ENCODE data around the gene STARD3. TPM values are rescaled to one million over a fixed set of nuclear protein-coding genes. Genes with fewer than 3 reads are reported as not detected.

The STARD3 gene
- total and polyA plus RNA-seq, 2 of the 13 experiments (the other 11 are each of a cell fraction or from before 2014, with no cell fraction given), result 34.6 to 100 TPM

DNA sequence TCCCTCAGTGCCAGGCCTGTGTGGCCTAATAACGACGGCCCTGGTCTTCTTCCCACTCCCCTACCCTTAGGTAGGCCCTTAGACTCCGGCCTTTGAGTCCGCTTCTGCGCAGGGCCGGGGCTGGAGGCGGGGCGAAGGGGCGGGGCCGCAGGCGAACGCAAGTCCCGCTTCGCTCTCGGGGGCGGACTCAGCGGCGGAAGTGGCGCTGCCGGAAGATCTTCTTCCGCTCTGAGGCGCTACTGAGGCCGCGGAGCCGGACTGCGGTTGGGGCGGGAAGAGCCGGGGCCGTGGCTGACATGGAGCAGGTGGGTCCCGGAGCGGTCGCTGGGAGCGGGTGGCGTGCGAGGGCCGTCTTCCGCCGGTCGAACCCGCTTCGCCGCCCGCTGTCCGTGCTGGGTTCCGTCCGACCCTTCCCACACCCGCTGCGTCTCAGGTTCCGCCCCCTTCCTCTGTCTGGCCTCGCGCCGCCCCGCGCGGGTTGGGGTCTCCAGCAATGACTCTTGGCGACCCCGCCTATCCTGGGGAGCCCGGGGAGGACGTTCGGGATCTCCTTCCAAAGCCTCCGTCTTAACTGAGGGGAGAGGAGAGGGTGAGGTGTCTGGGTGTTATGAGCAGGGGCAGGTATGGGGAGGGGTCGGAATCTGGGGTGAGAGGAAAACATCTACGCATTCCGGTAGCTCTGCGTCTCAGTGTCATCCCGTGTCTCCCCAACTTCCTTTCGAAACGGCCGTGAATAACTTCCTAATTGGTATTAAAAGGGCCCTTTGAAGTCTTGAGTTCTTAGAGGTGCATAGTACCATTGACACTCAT, at the start of gene STARD3 (continued):
- TF ChIP-seq, protein P1, sequence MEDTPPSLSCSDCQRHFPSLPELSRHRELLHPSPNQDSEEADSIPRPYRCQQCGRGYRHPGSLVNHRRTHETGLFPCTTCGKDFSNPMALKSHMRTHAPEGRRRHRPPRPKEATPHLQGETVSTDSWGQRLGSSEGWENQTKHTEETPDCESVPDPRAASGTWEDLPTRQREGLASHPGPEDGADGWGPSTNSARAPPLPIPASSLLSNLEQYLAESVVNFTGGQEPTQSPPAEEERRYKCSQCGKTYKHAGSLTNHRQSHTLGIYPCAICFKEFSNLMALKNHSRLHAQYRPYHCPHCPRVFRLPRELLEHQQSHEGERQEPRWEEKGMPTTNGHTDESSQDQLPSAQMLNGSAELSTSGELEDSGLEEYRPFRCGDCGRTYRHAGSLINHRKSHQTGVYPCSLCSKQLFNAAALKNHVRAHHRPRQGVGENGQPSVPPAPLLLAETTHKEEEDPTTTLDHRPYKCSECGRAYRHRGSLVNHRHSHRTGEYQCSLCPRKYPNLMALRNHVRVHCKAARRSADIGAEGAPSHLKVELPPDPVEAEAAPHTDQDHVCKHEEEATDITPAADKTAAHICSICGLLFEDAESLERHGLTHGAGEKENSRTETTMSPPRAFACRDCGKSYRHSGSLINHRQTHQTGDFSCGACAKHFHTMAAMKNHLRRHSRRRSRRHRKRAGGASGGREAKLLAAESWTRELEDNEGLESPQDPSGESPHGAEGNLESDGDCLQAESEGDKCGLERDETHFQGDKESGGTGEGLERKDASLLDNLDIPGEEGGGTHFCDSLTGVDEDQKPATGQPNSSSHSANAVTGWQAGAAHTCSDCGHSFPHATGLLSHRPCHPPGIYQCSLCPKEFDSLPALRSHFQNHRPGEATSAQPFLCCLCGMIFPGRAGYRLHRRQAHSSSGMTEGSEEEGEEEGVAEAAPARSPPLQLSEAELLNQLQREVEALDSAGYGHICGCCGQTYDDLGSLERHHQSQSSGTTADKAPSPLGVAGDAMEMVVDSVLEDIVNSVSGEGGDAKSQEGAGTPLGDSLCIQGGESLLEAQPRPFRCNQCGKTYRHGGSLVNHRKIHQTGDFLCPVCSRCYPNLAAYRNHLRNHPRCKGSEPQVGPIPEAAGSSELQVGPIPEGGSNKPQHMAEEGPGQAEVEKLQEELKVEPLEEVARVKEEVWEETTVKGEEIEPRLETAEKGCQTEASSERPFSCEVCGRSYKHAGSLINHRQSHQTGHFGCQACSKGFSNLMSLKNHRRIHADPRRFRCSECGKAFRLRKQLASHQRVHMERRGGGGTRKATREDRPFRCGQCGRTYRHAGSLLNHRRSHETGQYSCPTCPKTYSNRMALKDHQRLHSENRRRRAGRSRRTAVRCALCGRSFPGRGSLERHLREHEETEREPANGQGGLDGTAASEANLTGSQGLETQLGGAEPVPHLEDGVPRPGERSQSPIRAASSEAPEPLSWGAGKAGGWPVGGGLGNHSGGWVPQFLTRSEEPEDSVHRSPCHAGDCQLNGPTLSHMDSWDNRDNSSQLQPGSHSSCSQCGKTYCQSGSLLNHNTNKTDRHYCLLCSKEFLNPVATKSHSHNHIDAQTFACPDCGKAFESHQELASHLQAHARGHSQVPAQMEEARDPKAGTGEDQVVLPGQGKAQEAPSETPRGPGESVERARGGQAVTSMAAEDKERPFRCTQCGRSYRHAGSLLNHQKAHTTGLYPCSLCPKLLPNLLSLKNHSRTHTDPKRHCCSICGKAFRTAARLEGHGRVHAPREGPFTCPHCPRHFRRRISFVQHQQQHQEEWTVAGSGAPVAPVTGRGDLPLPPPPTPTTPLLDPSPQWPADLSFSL (CRISPR knock-in tag; IDR thresholded peaks at IDR 0.05), result no peak; the same call in 1 of the 2 replicates
- TF ChIP-seq SCMH1 (CRISPR knock-in tag; IDR thresholded peaks at IDR 0.05; ENCODE audit: borderline replicate concordance) (no peak), MIER3 (CRISPR knock-in tag; IDR thresholded peaks at IDR 0.05; ENCODE audit: borderline replicate concordance) (peak; percentile 28; the same call in 1 of the 2 replicates), CEBPZ (IDR thresholded peaks at IDR 0.05; ENCODE audit: low read length) (no peak), ZNF678 (CRISPR knock-in tag; IDR thresholded peaks at IDR 0.05) (0 out of 2 replicates have a peak, but pooled peaks have one; percentile 55), ELF3 (CRISPR knock-in tag; IDR thresholded peaks at IDR 0.05) (peak; percentile 81; the same call in 1 of the 2 replicates), ZNF484 (CRISPR knock-in tag; IDR thresholded peaks at IDR 0.05; ENCODE audit: borderline replicate concordance, low read depth) (peak; percentile 84; the same call in 1 of the 2 replicates), ZNF33A (CRISPR knock-in tag; IDR thresholded peaks at IDR 0.05; ENCODE audit: borderline replicate concordance) (no peak), RELA (CRISPR knock-in tag; IDR thresholded peaks at IDR 0.05) (no peak), E2F2 (CRISPR knock-in tag; IDR thresholded peaks at IDR 0.05; ENCODE audit: borderline replicate concordance) (peak; percentile 83; the same call in 1 of the 2 replicates), HOMEZ (CRISPR knock-in tag; IDR thresholded peaks at IDR 0.05; ENCODE audit: low read depth) (no peak; the same call in 1 of the 2 replicates)
- TF ChIP-seq, protein P2, sequence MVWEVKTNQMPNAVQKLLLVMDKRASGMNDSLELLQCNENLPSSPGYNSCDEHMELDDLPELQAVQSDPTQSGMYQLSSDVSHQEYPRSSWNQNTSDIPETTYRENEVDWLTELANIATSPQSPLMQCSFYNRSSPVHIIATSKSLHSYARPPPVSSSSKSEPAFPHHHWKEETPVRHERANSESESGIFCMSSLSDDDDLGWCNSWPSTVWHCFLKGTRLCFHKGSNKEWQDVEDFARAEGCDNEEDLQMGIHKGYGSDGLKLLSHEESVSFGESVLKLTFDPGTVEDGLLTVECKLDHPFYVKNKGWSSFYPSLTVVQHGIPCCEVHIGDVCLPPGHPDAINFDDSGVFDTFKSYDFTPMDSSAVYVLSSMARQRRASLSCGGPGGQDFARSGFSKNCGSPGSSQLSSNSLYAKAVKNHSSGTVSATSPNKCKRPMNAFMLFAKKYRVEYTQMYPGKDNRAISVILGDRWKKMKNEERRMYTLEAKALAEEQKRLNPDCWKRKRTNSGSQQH (CRISPR knock-in tag; IDR thresholded peaks at IDR 0.05; ENCODE audit: low read depth), result no peak

Measured in HepG2 (cell line).